CD8-positive, alpha-beta memory T cell (primary cell): ENCODE results near the gene AK8. TPM values are rescaled to one million over a fixed set of nuclear protein-coding genes. Genes with fewer than 3 reads are reported as not detected.

ENCODE experiments used
- CTCF ChIA-PET: fragments of 350-600 bp; sonication (Branson Sonifier 250); formaldehyde crosslinking; loops from one replicate; lab custom pipeline; 2021; ENCODE audit warnings: antibody characterized with exemption; lab: Charles Lee
- POLR2A ChIA-PET: fragments of 350-600 bp; sonication (Branson Sonifier 250); formaldehyde crosslinking; loops from one replicate; lab custom pipeline; 2021; ENCODE audit warnings: antibody characterized with exemption; lab: Charles Lee
- DNase-seq, 5 donors: peaks; one replicate each; pipeline versions ENCODE4 v3.0.0 to v3.0.0-alpha.2; 2020 to 2022; ENCODE audit warnings: mixed read lengths in 1 of 5
- H3K27ac ChIP-seq: one replicate; pipeline ENCODE4 v1.7.0; 2013; ENCODE audit warnings: low read depth, mild to moderate bottlenecking, low read length, moderate library complexity
- H3K27me3 ChIP-seq: 2 replicates; pipeline ENCODE4 v1.7.0; 2013; ENCODE audit warnings: low read length, mild to moderate bottlenecking; ENCODE audit not compliant: insufficient read depth, poor library complexity, severe bottlenecking
- H3K36me3 ChIP-seq: 2 replicates; pipeline ENCODE4 v1.7.0; 2013; ENCODE audit warnings: mild to moderate bottlenecking, low read length, moderate library complexity; ENCODE audit not compliant: insufficient read depth
- H3K4me1 ChIP-seq: 2 replicates; pipeline ENCODE4 v1.7.0; 2013; ENCODE audit warnings: mild to moderate bottlenecking, low read length, moderate library complexity; ENCODE audit not compliant: insufficient read depth
- H3K4me3 ChIP-seq: 2 replicates; pipeline ENCODE4 v1.7.0; 2013; ENCODE audit warnings: mild to moderate bottlenecking, low read length
- H3K9me3 ChIP-seq: 2 replicates; pipeline ENCODE4 v1.7.0; 2013; ENCODE audit warnings: mild to moderate bottlenecking, low read length
- H3K27ac Mint-ChIP-seq, 8 donors: one replicate each; pipeline ENCODE4 v1.8.0; 2020 to 2021; ENCODE audit warnings: mixed read lengths in 8 of 8, mild to moderate bottlenecking in 6 of 8, inconsistent platforms in 3 of 8, moderate library complexity in 3 of 8
- H3K27me3 Mint-ChIP-seq, 2 donors: one replicate each; pipeline ENCODE4 v1.8.0; 2020 to 2021; ENCODE audit warnings: mixed read lengths in 2 of 2, mild to moderate bottlenecking in 1 of 2, moderate library complexity in 1 of 2
- H3K36me3 Mint-ChIP-seq, 3 donors: one replicate each; pipeline ENCODE4 v1.8.0; 2020 to 2021; ENCODE audit warnings: mixed read lengths in 3 of 3, inconsistent platforms in 1 of 3, mild to moderate bottlenecking in 1 of 3
- H3K4me1 Mint-ChIP-seq, 3 donors: one replicate each; pipeline ENCODE4 v1.8.0; 2020 to 2021; ENCODE audit warnings: mixed read lengths in 3 of 3, inconsistent platforms in 1 of 3, mild to moderate bottlenecking in 1 of 3
- H3K4me3 Mint-ChIP-seq, 7 donors: one replicate each; pipeline ENCODE4 v1.8.0; 2020 to 2021; ENCODE audit warnings: mixed read lengths in 7 of 7, mild to moderate bottlenecking in 6 of 7, moderate library complexity in 4 of 7, inconsistent platforms in 2 of 7
- H3K9me3 Mint-ChIP-seq, 5 donors: one replicate each; pipeline ENCODE4 v1.8.0; 2020 to 2022; ENCODE audit warnings: mixed read lengths in 5 of 5, mild to moderate bottlenecking in 3 of 5, moderate library complexity in 2 of 5, inconsistent platforms in 1 of 5
- polyA plus RNA-seq: library from polyadenylated mRNA; unstranded; fragments of 300-500 nt; fragmentation: Illumina TruSeq; gene quantifications from one replicate; pipeline ENCODE4 v1.2.3, GENCODE V29; 2021
- total RNA-seq, 2 experiments: library from RNA; stranded (reverse); gene quantifications; one replicate each; pipeline ENCODE4 v1.2.3, GENCODE V29; 2021

Gene AK8
- total and polyA plus RNA-seq, 3 experiments from 2014 or later: not detected

DNA sequence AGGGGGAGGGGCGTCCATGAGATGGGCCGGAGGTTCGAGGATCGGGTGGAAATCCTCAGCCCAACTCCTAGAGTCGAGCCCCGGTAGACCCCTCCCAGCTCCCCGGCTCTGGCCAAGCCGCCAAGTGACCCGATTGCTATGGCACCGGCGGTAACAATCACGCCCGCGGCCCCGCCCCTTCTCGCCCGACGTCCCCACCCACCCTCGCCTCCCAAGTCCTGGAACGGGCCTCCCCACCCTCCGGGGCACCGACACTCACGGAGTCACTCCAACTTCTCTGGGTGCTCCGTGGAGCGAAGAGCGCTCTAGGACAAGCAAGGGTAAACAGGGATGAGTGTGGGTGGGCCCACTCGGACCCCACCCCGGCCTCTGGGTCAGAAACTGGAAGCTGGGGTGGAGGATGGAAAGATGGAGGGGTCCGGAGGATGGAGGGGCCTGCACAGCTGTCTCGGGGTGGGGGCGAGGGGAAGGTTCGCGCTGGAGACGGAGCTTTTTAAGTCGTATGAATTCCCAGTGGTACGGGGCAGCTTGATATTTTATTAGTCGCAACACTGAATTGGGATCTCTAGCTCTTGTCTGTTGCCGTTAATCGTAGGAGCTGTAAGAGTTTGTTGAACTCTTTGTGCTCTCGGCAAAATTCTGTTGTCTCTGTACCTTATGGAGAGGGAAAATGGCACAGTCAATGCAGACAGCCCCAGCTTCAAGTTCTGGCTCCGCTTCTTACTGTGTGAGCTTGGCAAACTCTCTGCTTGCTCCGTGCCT lies 792 bp upstream of the AK8 start, which contains the start of gene SPACA9:
SPACA9 (plus strand) TSS at position 204 of the 762 bp plus-strand sequence. CDS start 5,050 bp downstream, outside the sequence.
- peak within 1 kb of the TSS; percentile 81 to 97 (median 90) for H3K27ac Mint-ChIP-seq
- H3K4me1 Mint-ChIP-seq: peaks cover 14 to 26% (median 16%) of the 10 kb centered on the region in 3 donors
- H3K27me3 Mint-ChIP-seq: peaks cover 0 to 2% of the 10 kb centered on the region in 2 donors
- Histone ChIP-seq H3K9me3 (no peaks in the 10 kb centered on the region), H3K4me1 (peaks cover 5% of the 10 kb centered on the region), H3K4me3 (peak within 1 kb of the TSS; percentile 93), H3K27me3 (no peaks in the 10 kb centered on the region), H3K36me3 (no peaks in the 10 kb centered on the region), H3K27ac (peak within 1 kb of the TSS; percentile 80)
- H3K9me3 Mint-ChIP-seq: no peaks in the 10 kb centered on the region
- no peaks in the 10 kb centered on the region for H3K36me3 Mint-ChIP-seq
- H3K4me3 Mint-ChIP-seq: peak within 1 kb of the TSS; percentile 76 to 90 (median 84)
- ChIA-PET POLR2A (interaction anchor here (1.1 kb wide), 1 partner anchor 30 kb away, joined by 3 read pairs; no protein-coding TSS in a partner anchor), CTCF (interaction anchor here (1.0 to 1.4 kb wide), 2 partner anchors 21 to 23 kb away, joined by 4 read pairs; no protein-coding TSS in a partner anchor)
- peak in 3 of 5 donors; percentile 8 to 50 (median 16) for DNase-seq

- Mint-ChIP-seq H3K4me3 (peak overlapping the region; percentile 72 to 89 (median 79)), H3K4me1 (peaks cover 17 to 32% (median 23%) of the 10 kb centered on the region in 3 donors), H3K27ac (peak overlapping the region in 4 of 8 donors; percentile 11 to 82 (median 68)), H3K27me3 (peaks cover 0 to 2% of the 10 kb centered on the region in 2 donors), H3K36me3 (no peaks in the 10 kb centered on the region), H3K9me3 (no peaks in the 10 kb centered on the region)
- H3K4me1 ChIP-seq: peaks cover 5% of the 10 kb centered on the region
- no peak for DNase-seq
- peak overlapping the region; percentile 80 for H3K27ac ChIP-seq
- H3K4me3 ChIP-seq: peak overlapping the region; percentile 93
- no peaks in the 10 kb centered on the region for H3K27me3 ChIP-seq
- ChIA-PET POLR2A (no interaction called here), CTCF (interaction anchor here (1.4 kb wide), 1 partner anchor 24 kb away, joined by 3 read pairs; no protein-coding TSS in a partner anchor)
- H3K36me3 ChIP-seq: no peaks in the 10 kb centered on the region
- no peaks in the 10 kb centered on the region for H3K9me3 ChIP-seq
Observed at GRCh38 chr9:132877458-132877823, 643 bp downstream of the AK8 start.

GRCh38 chr9:132876849-132877248 lies 1.2 kb downstream of the AK8 start:
- peak overlapping the region; percentile 72 to 89 (median 79) for H3K4me3 Mint-ChIP-seq
- no peaks in the 10 kb centered on the region for H3K36me3 Mint-ChIP-seq
- ChIA-PET POLR2A (no interaction called here), CTCF (interaction anchor here (1.4 kb wide), 1 partner anchor 24 kb away, joined by 3 read pairs; no protein-coding TSS in a partner anchor)
- no peaks in the 10 kb centered on the region for H3K9me3 ChIP-seq
- H3K27me3 Mint-ChIP-seq: peaks cover 0 to 2% of the 10 kb centered on the region in 2 donors
- no peaks in the 10 kb centered on the region for H3K36me3 ChIP-seq
- no peak overlapping the region for H3K27ac ChIP-seq
- peaks cover 5% of the 10 kb centered on the region for H3K4me1 ChIP-seq
- DNase-seq: no peak
- no peaks in the 10 kb centered on the region for H3K9me3 Mint-ChIP-seq
- no peaks in the 10 kb centered on the region for H3K27me3 ChIP-seq
- peak overlapping the region in 7 of 8 donors; percentile 23 to 82 (median 63) for H3K27ac Mint-ChIP-seq
- H3K4me3 ChIP-seq: no peak overlapping the region
- H3K4me1 Mint-ChIP-seq: peaks cover 17 to 32% (median 23%) of the 10 kb centered on the region in 3 donors

- Mint-ChIP-seq H3K36me3 (no peaks in the 10 kb centered on the region), H3K9me3 (no peaks in the 10 kb centered on the region), H3K27me3 (peaks cover 2% of the 10 kb centered on the region in 2 donors), H3K4me1 (peaks cover 16 to 30% (median 20%) of the 10 kb centered on the region in 3 donors), H3K4me3 (peak overlapping the region in 2 of 7 donors; percentile 77 to 86), H3K27ac (peak overlapping the region in 1 of 8 donors; percentile 82)
- H3K4me3 ChIP-seq: no peak overlapping the region
- H3K4me1 ChIP-seq: peaks cover 5% of the 10 kb centered on the region
- peak in 1 of 5 donors; percentile 30 for DNase-seq
- ChIA-PET POLR2A (no interaction called here), CTCF (interaction anchor here (1.1 kb wide), 1 partner anchor 27 kb away, joined by 3 read pairs; no protein-coding TSS in a partner anchor)
- no peaks in the 10 kb centered on the region for H3K27me3 ChIP-seq
- H3K36me3 ChIP-seq: no peaks in the 10 kb centered on the region
- H3K9me3 ChIP-seq: no peaks in the 10 kb centered on the region
- no peak overlapping the region for H3K27ac ChIP-seq
Observed at GRCh38 chr9:132875159-132875558, 2.9 kb downstream of the AK8 start.

GRCh38 chr9:132873403-132873802 lies 4.7 kb downstream of the AK8 start:
- POLR2A ChIA-PET: no interaction called here
- Histone ChIP-seq H3K27me3 (no peaks in the 10 kb centered on the region), H3K36me3 (no peaks in the 10 kb centered on the region), H3K27ac (no peak overlapping the region), H3K4me1 (peaks cover 5% of the 10 kb centered on the region), H3K4me3 (no peak overlapping the region), H3K9me3 (no peaks in the 10 kb centered on the region)
- H3K4me1 Mint-ChIP-seq: peaks cover 4 to 16% (median 6%) of the 10 kb centered on the region in 3 donors
- peaks cover 2% of the 10 kb centered on the region in 2 donors for H3K27me3 Mint-ChIP-seq
- peak overlapping the region; percentile 5 to 67 (median 28) for H3K4me3 Mint-ChIP-seq
- no peaks in the 10 kb centered on the region for H3K9me3 Mint-ChIP-seq
- H3K36me3 Mint-ChIP-seq: no peaks in the 10 kb centered on the region
- CTCF ChIA-PET: interaction anchor here (0.7 to 1.4 kb wide), 2 partner anchors 25 to 67 kb away, joined by 3 to 4 read pairs; no protein-coding TSS in a partner anchor
- H3K27ac Mint-ChIP-seq: peak overlapping the region in 4 of 8 donors; percentile 31 to 91 (median 60)
- DNase-seq: no peak

GRCh38 chr9:132869266-132869665 lies 8.8 kb downstream of the AK8 start:
- no peak overlapping the region for H3K4me3 ChIP-seq
- CTCF ChIA-PET: no interaction called here
- Mint-ChIP-seq H3K27me3 (peaks cover 2 to 4% of the 10 kb centered on the region in 2 donors), H3K9me3 (no peaks in the 10 kb centered on the region), H3K27ac (no peak overlapping the region), H3K4me1 (peaks cover 4 to 6% (median 6%) of the 10 kb centered on the region in 3 donors), H3K4me3 (no peak overlapping the region), H3K36me3 (no peaks in the 10 kb centered on the region)
- POLR2A ChIA-PET: no interaction called here
- H3K27ac ChIP-seq: no peak overlapping the region
- H3K9me3 ChIP-seq: no peaks in the 10 kb centered on the region
- no peaks in the 10 kb centered on the region for H3K4me1 ChIP-seq
- no peaks in the 10 kb centered on the region for H3K27me3 ChIP-seq
- no peaks in the 10 kb centered on the region for H3K36me3 ChIP-seq
- DNase-seq: no peak

DNA sequence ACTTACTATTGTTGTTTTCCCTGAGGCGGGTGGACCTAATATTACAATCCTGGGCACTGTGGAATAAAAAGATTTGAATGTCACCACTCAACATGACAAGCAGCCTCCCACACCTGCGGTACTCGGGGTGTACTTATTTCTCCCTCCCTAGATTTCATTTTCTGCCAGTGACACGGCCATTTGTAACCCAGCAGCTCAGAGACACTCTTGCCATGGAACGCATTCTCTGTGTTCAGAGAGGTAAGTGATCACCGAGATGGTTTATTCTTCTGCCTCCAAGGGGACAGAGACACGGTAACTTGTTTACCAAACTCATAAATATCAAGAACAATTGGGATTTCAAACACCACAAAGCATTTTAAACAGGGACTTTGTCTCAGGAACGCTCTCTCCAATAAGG lies 11.2 kb downstream of the AK8 start:
- Mint-ChIP-seq H3K36me3 (no peaks in the 10 kb centered on the region), H3K4me1 (no peaks in the 10 kb centered on the region), H3K4me3 (no peak overlapping the region), H3K9me3 (no peaks in the 10 kb centered on the region), H3K27me3 (peaks cover 2 to 4% of the 10 kb centered on the region in 2 donors), H3K27ac (no peak overlapping the region)
- Histone ChIP-seq H3K27me3 (no peaks in the 10 kb centered on the region), H3K4me3 (no peak overlapping the region), H3K27ac (no peak overlapping the region), H3K9me3 (no peaks in the 10 kb centered on the region), H3K4me1 (no peaks in the 10 kb centered on the region), H3K36me3 (no peaks in the 10 kb centered on the region)
- DNase-seq: no peak
- POLR2A ChIA-PET: interaction anchor here (0.5 kb wide), 1 partner anchor 78 kb away, joined by 6 read pairs; no protein-coding TSS in a partner anchor
- CTCF ChIA-PET: no interaction called here

GRCh38 chr9:132864691-132865090 lies 13.4 kb downstream of the AK8 start:
- Mint-ChIP-seq H3K4me3 (no peak overlapping the region), H3K4me1 (no peaks in the 10 kb centered on the region), H3K27me3 (peaks cover 4 to 12% of the 10 kb centered on the region in 2 donors), H3K36me3 (no peaks in the 10 kb centered on the region), H3K9me3 (no peaks in the 10 kb centered on the region), H3K27ac (no peak overlapping the region)
- POLR2A ChIA-PET: no interaction called here
- Histone ChIP-seq H3K27ac (no peak overlapping the region), H3K9me3 (no peaks in the 10 kb centered on the region), H3K4me3 (no peak overlapping the region), H3K4me1 (no peaks in the 10 kb centered on the region), H3K27me3 (no peaks in the 10 kb centered on the region), H3K36me3 (no peaks in the 10 kb centered on the region)
- CTCF ChIA-PET: no interaction called here
- no peak for DNase-seq
